ENCODE measurements around the gene TRIP13. TPM values are rescaled to one million over a fixed set of nuclear protein-coding genes. Genes with fewer than 3 reads are reported as not detected.

TRIP13 gene
- total RNA-seq, 1 donor from 2014 or later: 18.2 TPM

DNA sequence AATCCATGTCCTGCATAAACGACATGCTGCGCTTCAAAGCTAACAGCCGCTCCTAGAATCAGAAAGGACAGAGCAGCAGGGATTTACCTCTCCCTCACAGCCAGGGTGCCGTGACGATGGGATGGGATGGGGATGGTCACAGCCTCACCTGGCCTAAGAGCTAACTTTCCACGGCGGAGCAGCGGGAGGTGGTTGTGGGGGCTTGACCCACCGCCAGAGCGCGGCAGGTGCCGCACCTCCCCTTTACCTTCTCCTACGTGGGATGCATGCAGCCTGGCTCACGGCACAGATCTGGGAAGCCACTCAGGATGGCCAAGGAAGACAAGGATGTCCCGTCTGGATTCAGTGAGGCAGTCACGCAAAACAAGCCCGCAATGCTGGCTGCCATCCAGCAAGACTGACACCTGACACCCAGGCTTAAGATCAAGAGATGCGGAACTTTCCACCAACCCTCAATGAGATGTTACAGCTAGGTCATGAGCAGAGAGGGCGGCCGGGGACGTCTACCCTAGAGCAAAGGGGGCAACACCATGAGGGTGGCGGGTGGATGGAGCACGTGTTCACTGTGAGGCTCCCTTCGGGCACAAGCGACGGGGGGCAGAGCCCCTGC, 5.9 kb upstream of the TRIP13 start:
- no peak overlapping the region for H3K27ac Mint-ChIP-seq
- TF ChIP-seq, protein P1, sequence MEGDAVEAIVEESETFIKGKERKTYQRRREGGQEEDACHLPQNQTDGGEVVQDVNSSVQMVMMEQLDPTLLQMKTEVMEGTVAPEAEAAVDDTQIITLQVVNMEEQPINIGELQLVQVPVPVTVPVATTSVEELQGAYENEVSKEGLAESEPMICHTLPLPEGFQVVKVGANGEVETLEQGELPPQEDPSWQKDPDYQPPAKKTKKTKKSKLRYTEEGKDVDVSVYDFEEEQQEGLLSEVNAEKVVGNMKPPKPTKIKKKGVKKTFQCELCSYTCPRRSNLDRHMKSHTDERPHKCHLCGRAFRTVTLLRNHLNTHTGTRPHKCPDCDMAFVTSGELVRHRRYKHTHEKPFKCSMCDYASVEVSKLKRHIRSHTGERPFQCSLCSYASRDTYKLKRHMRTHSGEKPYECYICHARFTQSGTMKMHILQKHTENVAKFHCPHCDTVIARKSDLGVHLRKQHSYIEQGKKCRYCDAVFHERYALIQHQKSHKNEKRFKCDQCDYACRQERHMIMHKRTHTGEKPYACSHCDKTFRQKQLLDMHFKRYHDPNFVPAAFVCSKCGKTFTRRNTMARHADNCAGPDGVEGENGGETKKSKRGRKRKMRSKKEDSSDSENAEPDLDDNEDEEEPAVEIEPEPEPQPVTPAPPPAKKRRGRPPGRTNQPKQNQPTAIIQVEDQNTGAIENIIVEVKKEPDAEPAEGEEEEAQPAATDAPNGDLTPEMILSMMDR (conservative IDR thresholded peaks at IDR 0.05): no peak
- H3K4me3 Mint-ChIP-seq: no peak overlapping the region
- H3K27me3 Mint-ChIP-seq: no peaks in the 10 kb centered on the region
- H3K9me3 Mint-ChIP-seq: no peaks in the 10 kb centered on the region
- DNase-seq (ENCODE audit: extremely low spot score, unreplicated experiment): no peak
- H3K4me1 Mint-ChIP-seq (ENCODE audit: unreplicated experiment): peaks cover 5% of the 10 kb centered on the region
- H3K36me3 Mint-ChIP-seq: peaks cover 25% of the 10 kb centered on the region

DNA sequence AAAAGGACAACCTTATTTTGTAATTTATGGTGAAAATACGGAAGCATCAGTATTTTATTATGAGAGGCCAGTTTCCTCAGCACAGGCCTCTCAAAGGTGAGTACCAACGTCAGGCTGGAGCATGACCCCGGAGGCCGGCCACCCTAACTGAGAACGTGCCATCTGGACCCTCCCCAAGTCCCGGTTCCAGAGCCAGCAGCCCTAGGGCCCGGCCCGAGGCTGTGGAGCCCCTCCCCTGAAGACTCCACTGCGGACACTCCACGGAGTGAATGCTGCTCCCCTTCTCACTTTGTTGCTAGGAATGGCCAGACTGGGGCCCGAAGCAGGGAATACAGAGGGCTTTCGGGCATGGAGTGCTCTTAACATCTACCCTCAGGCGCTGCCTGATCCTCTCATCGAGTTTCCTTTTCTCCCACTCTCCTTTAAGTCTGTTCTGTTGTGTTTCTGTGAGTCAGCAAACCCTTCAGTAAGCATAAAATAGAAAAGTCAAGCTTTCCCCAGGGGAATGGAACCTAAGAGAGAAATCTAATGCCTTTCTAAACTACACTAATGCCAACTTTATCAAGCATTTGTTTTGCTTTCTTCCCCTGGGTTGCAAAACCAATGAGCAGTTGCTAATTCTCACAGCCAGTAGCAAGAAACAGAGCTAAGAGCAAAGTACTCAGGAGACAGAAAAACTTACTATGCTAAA, 4.6 kb upstream of the TRIP13 start:
- H3K27ac Mint-ChIP-seq: no peak overlapping the region
- H3K36me3 Mint-ChIP-seq: peaks cover 13% of the 10 kb centered on the region
- peaks cover 5% of the 10 kb centered on the region for H3K4me1 Mint-ChIP-seq (ENCODE audit: unreplicated experiment)
- no peaks in the 10 kb centered on the region for H3K9me3 Mint-ChIP-seq
- TF ChIP-seq, protein P1 (conservative IDR thresholded peaks at IDR 0.05): no peak
- DNase-seq (ENCODE audit: extremely low spot score, unreplicated experiment): no peak
- H3K27me3 Mint-ChIP-seq: no peaks in the 10 kb centered on the region
- H3K4me3 Mint-ChIP-seq: no peak overlapping the region

DNA sequence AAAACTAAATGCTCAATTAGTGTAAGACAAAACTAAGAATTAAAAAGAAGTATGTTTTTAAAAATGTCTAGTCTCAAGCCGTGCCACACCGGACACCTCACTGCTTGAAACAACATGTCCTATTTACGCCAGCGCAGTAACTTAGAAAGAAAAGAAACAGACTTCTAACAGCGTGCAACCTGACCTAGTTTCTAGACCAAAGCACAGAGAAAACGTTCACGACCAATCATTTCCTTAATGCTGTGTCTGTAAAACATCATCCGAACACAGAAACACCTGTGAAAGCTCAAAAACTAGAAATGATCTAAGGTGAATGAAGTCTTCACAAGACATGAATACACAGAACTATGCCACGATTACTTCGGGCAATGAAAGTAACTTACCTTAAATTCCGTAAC, 4.0 kb upstream of the TRIP13 start:
- DNase-seq (ENCODE audit: extremely low spot score, unreplicated experiment): no peak
- no peaks in the 10 kb centered on the region for H3K9me3 Mint-ChIP-seq
- H3K36me3 Mint-ChIP-seq: peaks cover 9% of the 10 kb centered on the region
- peaks cover 9% of the 10 kb centered on the region for H3K4me1 Mint-ChIP-seq (ENCODE audit: unreplicated experiment)
- no peak overlapping the region for H3K4me3 Mint-ChIP-seq
- TF ChIP-seq, protein P1 (conservative IDR thresholded peaks at IDR 0.05): no peak
- H3K27me3 Mint-ChIP-seq: no peaks in the 10 kb centered on the region
- no peak overlapping the region for H3K27ac Mint-ChIP-seq

DNA sequence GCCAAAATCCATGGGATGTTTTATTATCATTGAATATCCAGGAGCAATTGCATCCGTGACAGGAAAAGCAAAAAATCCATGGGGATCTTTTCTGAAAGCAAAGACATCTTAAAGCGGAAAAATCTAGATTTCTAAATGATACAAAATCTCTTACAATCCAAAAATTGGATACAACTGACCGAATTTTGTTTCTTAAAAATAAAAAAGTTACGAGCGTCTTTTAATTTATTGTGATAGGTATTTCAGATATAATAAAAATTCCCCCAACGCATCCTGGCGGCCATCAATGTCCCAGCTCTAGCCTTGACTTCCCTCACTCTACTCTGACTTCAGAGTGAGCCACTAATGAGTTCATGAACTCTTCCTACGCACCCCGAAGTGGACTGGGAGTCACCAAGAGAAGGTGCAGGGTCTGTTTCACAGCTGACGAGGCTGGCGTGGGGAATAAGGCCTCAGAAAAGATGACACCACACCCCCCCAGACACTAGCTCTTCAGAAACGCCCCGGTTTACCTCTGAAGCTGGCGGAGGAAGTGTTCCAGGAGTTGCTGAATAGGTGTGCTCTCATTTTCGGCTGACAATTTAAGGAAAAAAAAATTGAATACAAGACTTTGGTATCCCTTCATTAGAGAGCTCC, 3.5 kb upstream of the TRIP13 start:
- TF ChIP-seq, protein P1 (conservative IDR thresholded peaks at IDR 0.05): no peak
- no peaks in the 10 kb centered on the region for H3K9me3 Mint-ChIP-seq
- DNase-seq (ENCODE audit: extremely low spot score, unreplicated experiment): no peak
- H3K27me3 Mint-ChIP-seq: no peaks in the 10 kb centered on the region
- H3K27ac Mint-ChIP-seq: no peak overlapping the region
- peaks cover 14% of the 10 kb centered on the region for H3K4me1 Mint-ChIP-seq (ENCODE audit: unreplicated experiment)
- H3K4me3 Mint-ChIP-seq: no peak overlapping the region
- H3K36me3 Mint-ChIP-seq: peaks cover 9% of the 10 kb centered on the region

DNA sequence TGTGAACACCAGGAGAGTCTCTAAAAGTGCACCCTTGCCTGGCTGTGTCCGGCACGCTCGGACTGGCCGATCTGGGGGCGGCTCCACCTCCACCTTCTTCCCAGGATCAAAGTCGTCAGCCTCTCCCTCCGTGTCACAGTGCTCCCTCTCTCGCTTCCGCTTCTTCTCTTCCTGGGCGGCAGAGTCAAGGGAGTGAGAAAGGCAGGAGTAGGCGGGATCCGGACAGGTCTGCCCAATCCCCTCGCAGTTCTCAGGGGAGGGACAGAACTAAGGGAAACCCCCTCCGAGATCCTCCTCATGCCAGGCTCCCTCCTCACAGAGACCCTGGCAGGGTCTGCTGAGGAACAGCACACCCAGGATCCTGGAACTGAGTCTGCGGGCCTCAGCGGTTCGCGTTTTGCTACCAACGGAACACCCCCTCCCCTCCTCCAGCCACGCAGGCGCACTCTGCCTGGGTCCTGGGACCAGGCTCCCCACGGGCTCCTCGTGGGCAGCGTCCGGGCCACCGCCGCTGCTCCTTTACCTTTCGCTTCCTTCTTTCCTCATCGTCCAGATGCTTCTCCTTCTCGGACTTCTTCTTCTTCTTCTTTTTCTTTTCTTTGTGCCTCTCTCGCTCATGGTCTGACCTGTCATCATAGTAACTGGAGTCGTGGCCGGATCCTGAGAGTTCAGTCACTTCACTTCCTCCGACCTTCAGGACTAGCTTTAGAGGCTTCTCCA, 1.4 kb upstream of the TRIP13 start:
- Mint-ChIP-seq H3K9me3 (no peaks in the 10 kb centered on the region), H3K4me3 (peak overlapping the region; percentile 93), H3K27ac (peak overlapping the region; percentile 92), H3K27me3 (no peaks in the 10 kb centered on the region), H3K36me3 (peaks cover 7% of the 10 kb centered on the region), H3K4me1 (ENCODE audit: unreplicated experiment) (peaks cover 14% of the 10 kb centered on the region)
- TF ChIP-seq, protein P1 (conservative IDR thresholded peaks at IDR 0.05): no peak
- no peak for DNase-seq (ENCODE audit: extremely low spot score, unreplicated experiment)
